GM10847 (cell line): ENCODE results near the gene GPR55.

ENCODE experiments used
- POLR2A ChIP-seq: IDR thresholded peaks from 2 replicates; pipeline ENCODE4 v1.6.1; 2011; ENCODE audit not compliant: insufficient read length; ENCODE audit errors: extremely low read depth

GPR55 gene

DNA sequence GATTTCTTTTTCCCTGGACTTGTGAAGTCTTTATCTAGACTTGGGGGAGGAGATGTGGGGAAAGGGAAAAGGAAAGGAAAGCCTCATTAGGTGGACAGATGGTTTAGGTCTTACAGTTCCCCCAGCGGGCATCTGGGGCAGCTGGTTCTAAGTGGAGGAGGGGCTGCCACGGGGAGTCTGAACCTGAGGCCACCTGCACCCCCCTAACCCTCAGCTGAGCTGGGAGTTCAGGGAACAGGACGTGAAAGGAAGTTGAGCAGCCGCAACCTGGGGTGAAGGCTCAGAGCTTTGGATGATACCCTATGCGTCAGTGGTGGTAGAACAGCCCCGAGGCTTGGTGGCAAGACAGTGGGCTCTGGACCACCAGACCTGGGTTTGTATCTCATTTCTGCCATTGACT lies 33.5 kb downstream of the GPR55 start:
- no peak for TF ChIP-seq POLR2A

DNA sequence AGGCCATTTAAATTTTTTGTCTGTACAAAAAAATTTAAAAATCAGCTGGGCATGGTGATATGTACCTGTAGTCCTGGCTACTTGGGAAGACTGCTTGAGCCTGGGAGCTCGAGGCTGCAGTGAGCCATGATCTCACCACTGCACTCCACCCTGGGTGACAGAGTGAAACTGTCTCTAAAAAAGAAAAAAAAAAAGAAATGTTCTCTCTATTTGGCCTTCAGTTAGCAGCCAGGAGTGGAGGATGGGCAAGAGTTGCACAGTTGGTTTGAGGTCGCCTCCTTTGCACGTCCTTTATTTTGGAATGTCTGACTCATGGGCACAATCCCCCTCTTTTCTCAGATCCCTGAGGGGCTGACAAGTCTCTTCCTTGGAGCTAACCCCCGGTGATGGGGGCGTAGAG lies 34.0 kb downstream of the GPR55 start:
- no peak for TF ChIP-seq POLR2A

GRCh38 chr2:230890646-230891045 lies 34.4 kb downstream of the GPR55 start:
- TF ChIP-seq POLR2A, result no peak

DNA sequence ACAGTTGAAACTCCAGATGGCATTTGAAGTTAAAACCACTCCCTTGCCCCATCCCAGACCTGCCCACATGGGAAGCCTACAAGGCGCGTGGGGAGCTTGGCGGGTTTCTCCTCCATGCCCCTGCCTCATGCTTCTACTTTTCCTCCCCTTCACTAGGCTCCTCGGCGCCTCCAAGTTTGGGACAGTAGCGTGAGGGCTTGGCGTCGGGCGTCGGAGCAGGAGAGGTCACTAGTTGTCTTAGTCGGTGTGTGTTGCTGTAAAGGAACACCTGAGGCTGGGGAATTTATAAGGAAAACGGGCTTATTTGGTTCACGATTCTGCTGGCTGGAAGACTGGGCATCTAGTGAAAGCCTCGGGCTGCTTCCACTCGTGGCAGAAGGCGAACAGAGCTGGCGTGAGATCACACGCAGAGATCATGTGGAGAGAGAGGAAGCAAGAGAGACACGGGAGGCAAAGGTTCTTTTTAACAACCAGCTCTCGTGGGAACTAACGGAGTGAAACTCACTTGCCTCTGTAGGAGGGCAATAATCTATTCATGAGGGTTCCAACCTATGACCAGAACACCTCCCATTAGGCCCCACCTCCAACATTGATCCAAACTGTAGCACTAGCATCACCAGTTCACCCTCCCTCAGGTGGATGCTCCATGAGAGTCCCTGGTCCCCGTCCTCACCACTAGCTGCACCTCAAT lies 35.0 kb downstream of the GPR55 start:
- no peak for TF ChIP-seq POLR2A

DNA sequence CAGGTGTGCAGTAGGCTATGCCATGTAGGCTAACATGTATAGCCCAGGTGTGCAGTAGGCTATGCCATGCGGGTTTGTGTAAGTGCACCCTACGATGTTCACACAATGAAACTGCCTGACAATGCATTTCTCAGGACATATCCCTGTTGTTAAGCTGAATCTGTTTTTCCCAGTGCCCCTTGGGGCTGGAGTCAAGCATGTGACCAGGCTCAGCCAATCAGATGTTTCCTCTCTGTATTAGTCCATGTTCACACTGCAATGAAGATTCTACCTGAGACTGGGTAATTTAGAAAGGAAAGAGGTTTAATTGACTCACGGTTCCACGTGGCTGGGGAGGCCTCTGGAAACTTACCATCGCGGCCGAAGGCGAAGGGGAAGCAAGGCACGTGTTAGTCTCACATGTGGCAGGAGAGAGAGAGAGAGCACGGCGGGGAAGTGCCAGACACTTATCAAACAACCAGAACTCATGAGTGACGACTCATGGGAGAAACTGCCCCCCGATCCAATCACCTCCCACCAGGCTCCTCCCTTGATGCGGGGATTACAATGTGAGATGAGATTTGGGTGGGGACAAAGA lies 36.1 kb downstream of the GPR55 start:
- TF ChIP-seq POLR2A, result no peak

- TF ChIP-seq POLR2A, result no peak
Measured at GRCh38 chr2:230887342-230887741, 37.7 kb downstream of the GPR55 start.

GRCh38 chr2:230886671-230887071 lies 38.4 kb downstream of the GPR55 start:
- no peak for TF ChIP-seq POLR2A

DNA sequence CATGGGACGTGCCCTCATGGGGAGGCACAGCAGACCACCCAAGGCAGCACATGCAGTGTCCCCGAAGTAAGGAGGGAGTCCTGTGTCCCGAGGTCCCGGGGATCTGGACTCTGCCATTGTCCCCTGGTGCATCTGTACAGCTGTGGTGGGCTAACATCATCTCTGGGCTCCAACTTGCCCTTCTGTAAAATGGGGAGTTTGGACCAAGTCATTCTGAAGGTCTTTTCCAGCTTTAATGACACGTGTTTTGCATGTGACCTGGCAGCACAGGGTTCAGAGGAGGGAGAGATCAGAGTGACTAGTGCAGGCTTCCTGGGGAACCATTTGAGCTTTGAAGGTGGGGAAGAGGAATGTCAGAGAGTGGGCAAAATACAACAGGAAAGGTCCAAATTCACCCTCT lies 38.8 kb downstream of the GPR55 start:
- no peak for TF ChIP-seq POLR2A

GRCh38 chr2:230885463-230886130 lies 39.4 kb downstream of the GPR55 start:
- no peak for TF ChIP-seq POLR2A

GRCh38 chr2:230881840-230882239 lies 43.2 kb downstream of the GPR55 start:
- TF ChIP-seq POLR2A, result no peak

GRCh38 chr2:230879891-230880290 lies 45.2 kb downstream of the GPR55 start:
- TF ChIP-seq POLR2A, result no peak

- no peak for TF ChIP-seq POLR2A
Measured at GRCh38 chr2:230879271-230879882, 45.7 kb downstream of the GPR55 start.

DNA sequence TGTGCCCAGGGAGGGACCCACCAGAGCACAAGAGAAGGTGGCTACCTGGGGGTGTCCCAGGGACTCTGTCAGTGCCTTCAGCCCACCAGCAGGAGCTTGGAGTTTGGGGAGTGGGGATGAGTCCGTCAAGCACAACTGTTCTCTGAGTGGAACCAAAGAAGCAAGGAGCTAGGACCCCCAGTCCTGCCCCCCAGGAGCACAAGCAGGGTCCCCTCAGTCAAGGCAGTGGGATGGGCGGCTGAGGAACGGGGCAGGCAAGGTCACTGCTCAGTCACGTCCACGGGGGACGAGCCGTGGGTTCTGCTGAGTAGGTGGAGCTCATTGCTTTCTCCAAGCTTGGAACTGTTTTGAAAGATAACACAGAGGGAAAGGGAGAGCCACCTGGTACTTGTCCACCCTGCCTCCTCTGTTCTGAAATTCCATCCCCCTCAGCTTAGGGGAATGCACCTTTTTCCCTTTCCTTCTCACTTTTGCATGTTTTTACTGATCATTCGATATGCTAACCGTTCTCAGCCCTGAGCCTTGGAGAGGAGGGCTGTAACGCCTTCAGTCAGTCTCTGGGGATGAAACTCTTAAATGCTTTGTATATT lies 46.3 kb downstream of the GPR55 start:
- TF ChIP-seq POLR2A, result no peak

DNA sequence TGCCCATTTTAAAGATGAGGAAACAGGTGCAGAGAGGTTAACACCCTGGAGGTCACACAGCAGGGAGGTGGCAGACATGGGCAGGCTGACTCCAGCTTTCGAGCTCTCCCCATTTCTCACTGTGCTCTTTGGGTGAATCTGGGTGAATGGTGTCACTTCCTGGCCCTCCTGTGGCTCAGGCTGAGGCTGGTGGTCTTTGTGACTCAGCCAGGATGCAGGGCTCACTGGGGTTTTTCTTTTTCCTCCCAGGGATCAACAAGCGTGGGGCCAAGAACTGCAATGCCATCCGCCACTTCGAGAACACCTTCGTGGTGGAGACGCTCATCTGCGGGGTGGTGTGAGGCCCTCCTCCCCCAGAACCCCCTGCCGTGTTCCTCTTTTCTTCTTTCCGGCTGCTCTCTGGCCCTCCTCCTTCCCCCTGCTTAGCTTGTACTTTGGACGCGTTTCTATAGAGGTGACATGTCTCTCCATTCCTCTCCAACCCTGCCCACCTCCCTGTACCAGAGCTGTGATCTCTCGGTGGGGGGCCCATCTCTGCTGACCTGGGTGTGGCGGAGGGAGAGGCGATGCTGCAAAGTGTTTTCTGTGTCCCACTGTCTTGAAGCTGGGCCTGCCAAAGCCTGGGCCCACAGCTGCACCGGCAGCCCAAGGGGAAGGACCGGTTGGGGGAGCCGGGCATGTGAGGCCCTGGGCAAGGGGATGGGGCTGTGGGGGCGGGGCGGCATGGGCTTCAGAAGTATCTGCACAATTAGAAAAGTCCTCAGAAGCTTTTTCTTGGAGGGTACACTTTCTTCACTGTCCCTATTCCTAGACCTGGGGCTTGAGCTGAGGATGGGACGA lies 47.1 kb downstream of the GPR55 start:
- TF ChIP-seq POLR2A, result no peak
